HG02610 (cell line): ENCODE results near the gene ADORA1.

Experiments used
- ATAC-seq: cut with Tn5 transposase; IDR thresholded peaks from one replicate; pipeline ENCODE4 v1.9.1; 2021; ENCODE audit warnings: mild to moderate bottlenecking, moderate library complexity; ENCODE audit not compliant: unreplicated experiment

ADORA1 gene

DNA sequence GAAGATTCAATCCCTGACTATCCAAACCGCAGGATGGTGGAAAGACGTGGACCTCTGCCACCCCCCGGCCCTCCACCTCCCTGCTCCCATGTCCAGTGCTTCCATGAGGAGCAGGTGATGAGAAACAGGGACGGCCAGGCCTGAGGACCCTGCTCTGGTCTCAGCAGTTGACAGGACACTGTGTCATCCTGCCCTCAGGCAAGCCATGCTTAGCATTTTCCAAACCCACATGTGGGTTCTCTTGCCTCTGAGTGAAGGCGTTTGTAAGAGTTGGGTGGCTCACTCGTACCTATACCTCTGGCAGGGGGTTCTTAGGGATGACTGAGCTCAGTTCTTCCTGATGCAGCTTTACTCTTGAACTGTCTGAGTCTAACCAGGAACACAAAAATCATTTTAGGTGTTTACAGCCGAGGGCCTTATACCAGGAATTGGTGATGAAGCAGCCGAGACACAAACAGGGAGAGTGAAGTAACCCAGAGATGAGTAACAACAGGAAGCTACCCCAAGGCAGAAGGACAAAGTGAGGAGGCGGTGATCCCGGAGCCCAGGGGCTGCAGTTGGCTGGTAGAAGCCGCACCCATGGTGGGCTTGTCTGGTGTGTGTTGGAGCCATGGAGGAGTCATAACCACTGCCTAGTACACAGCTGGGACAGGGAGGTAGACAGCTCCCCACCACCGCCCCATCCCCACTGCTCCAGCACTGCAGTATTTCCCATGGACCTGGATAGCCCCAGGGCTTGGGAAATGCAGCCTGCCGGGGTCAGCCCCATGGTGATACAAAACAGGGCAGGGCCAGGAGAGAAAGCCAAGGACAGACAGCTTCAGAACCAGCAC, 26.7 kb downstream of the ADORA1 start:
- no peak for ATAC-seq

DNA sequence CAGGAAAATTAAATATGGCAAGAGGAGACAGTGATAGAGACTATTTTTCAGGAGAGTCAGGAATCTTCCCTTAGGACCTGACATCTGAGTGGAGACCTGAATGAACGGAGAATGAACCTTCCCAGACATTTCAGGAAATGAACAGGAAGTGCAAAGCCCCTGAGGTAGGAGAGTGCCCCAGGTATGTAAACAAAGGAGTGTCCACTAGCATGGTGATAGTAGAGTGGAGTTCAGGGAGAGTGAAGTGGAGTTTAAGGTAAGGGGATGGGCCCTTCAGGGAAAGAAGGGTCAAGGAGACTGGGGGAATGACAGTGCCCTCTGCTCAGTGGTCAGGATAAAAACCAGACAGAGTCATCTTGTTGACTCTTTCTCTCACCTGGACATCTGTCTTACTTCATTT, 28.8 kb downstream of the ADORA1 start:
- ATAC-seq, result no peak

DNA sequence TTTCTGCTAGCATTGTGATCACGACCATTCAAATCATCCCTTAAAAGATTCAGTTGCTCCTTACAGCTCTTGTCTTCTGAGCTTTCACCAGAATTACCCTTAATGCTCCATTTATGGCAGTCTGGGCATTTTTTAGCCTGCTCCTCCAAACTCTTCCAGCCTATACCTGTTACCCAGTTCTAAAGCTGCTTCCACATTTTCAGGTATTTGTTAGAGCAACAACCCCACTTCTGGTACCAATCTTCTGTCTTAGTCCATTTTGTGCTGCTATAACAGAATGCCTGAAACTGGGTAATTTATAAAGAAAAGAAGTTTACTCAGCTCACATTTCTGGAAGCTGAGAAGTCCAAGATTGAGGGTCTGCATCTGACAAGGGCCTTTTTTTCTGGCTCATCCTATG, 30.9 kb downstream of the ADORA1 start:
- no peak for ATAC-seq

DNA sequence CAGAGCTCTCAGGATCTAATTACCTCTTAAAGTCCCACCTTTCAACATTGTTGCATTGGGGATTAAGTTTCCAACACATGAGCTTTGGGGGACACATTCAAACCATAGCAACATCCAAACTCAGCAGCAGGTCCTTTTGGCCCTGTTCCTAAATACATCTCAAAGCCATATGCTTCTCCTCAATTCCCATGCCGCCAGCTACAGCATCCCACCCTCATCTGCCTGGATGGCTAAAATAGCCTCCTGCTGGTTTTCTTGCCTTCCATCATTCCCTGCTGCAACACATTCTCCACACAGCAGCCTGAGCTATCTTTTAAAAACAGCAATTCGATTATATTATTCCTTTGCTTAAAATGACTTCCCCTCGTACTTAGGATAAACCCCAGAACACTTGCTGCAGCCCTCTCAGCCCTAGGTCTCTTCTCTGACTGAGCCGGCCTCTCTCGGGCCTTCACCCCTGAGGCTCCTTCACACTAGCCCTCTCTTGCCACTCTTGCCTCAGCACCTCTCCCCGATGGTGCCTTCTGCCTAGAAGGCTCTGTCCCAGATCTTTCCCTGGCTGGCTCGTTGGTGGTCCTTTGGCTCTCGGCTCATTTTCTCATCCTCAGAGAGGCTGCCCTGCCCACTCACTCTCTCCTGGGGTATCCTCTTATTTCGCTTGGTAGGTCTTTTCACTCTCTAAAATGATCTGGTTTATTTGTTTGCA, 31.6 kb downstream of the ADORA1 start:
- ATAC-seq, result no peak

DNA sequence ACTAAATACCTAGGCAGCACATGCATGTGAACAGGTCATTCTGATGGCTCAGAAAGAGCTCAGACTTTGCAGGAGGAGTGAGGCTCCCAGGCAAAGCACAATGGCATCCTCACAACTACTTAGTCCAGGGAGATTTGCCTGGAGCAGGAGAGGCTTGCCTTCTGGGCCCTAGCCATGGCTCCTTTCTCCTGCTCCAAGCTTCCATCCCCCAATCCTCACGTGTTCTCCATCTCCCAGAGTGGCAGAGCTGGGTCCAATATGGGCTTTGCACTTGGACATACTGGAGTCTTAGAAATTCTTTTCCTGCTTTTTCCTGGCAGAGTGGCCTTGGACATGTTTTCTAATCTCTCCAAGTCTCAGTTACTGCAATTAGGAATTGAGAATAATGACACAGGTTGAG, 32.3 kb downstream of the ADORA1 start:
- no peak for ATAC-seq

DNA sequence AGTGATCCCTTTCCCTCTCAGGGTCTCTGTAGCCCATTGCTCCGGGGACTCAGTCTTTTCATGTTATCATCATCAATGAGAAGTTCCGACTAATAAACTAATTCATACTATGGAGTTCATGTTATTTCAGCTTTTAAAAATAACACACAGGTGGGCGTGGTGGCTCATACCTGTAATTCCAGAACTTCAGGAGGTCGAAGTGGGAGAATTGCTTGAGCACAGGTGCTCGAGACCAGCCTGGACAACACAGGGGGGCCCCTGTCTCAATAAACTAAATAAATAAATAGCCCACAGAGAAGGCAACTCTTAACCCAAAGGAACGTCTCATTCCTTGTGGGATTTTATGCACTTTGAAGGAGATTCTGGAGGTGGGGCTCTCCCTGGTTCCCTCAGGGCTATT, 33.6 kb downstream of the ADORA1 start:
- ATAC-seq, result no peak

DNA sequence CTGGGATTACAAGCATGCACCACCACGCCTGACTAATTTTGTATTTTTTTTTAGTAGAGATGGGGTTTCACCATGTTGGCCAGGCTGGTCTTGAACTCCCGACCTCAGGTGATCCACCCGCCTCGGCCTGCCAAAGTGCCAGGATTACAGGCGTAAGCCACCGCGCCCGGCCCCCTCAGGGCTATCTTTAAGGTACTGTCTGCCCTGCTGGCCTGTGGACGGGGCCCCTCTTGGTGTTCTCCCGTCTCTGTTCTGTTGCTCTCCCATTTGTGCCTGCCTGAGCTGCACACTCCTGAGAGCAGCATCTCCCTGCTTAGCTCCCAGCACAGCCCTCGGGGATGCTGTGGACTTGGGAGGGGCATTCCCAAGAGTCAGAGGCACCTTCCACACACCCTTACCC, 34.2 kb downstream of the ADORA1 start:
- no peak for ATAC-seq

DNA sequence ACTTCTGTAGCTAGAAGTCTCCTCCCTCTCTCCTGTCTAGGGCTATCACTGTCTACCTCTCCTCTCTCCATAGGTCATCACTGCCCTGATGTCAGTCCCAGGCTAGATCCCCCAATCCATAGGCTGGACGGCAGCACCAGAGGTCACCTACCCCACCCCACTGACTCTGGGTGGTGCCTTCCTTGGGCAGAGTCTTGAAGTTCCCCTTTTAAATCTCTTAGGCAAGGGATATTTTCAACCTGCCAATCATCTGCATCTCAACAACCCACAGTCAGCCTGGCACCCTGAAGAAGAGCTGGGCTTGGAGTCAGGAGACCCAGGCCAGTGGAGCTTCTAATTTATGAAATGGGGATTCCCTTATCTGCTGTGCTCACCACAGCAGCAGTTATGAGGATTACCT, 34.9 kb downstream of the ADORA1 start:
- no peak for ATAC-seq

DNA sequence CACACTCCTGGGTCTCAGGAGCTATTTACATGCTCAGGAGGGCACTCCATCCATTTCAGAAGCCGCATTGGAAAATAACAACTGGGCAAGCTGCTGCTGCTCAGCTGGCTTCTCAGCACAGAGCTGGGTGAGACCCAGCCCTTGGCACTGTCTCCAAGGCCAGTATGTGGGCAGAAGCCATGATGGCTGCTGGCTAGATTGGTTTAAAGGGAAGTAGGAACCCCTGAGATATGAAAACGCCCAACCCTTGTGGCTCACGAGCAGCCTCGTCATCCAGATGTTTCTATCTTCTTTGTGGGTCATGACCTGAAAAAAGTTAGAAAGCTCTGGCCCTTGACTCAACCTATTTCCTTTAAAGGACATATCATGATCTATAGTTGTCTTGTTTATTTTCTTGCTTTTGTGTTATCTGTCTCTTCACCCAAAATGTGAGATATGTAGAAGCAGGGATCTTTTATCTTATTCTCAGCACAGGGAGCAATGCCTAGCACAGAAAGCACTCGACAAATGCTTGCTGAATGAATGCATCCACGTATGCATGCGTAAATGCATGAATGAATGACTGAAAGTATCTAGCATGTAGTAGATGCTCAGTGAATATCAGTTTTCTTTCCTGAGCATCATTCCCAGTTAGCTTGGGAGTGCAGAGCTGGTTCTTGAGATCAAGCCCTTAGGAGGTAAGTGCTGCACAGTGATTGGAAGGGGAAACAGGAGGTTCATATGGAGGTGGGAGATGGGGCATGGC, 36.5 kb downstream of the ADORA1 start:
- no peak for ATAC-seq

DNA sequence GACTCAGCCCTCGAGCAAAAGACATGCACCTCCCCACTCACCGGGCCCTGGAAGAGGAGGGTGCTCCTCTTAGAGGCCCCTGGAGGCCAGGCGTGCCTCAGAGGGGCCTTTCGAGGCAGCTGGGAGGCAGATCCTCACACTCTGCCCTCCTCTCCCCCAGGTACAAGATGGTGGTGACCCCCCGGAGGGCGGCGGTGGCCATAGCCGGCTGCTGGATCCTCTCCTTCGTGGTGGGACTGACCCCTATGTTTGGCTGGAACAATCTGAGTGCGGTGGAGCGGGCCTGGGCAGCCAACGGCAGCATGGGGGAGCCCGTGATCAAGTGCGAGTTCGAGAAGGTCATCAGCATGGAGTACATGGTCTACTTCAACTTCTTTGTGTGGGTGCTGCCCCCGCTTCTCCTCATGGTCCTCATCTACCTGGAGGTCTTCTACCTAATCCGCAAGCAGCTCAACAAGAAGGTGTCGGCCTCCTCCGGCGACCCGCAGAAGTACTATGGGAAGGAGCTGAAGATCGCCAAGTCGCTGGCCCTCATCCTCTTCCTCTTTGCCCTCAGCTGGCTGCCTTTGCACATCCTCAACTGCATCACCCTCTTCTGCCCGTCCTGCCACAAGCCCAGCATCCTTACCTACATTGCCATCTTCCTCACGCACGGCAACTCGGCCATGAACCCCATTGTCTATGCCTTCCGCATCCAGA, 37.7 kb downstream of the ADORA1 start:
- ATAC-seq, result no peak

DNA sequence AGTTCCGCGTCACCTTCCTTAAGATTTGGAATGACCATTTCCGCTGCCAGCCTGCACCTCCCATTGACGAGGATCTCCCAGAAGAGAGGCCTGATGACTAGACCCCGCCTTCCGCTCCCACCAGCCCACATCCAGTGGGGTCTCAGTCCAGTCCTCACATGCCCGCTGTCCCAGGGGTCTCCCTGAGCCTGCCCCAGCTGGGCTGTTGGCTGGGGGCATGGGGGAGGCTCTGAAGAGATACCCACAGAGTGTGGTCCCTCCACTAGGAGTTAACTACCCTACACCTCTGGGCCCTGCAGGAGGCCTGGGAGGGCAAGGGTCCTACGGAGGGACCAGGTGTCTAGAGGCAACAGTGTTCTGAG, 38.3 kb downstream of the ADORA1 start:
- ATAC-seq, result no peak

DNA sequence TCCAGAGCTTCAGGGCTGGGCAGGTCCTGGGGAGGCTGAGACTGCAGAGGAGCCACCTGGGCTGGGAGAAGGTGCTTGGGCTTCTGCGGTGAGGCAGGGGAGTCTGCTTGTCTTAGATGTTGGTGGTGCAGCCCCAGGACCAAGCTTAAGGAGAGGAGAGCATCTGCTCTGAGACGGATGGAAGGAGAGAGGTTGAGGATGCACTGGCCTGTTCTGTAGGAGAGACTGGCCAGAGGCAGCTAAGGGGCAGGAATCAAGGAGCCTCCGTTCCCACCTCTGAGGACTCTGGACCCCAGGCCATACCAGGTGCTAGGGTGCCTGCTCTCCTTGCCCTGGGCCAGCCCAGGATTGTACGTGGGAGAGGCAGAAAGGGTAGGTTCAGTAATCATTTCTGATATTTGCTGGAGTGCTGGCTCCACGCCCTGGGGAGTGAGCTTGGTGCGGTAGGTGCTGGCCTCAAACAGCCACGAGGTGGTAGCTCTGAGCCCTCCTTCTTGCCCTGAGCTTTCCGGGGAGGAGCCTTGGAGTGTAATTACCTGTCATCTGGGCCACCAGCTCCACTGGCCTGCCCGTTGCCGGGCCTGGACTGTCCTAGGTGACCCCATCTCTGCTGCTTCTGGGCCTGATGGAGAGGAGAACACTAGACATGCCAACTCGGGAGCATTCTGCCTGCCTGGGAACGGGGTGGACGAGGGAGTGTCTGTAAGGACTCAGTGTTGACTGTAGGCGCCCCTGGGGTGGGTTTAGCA, 38.8 kb downstream of the ADORA1 start:
- ATAC-seq, result no peak

DNA sequence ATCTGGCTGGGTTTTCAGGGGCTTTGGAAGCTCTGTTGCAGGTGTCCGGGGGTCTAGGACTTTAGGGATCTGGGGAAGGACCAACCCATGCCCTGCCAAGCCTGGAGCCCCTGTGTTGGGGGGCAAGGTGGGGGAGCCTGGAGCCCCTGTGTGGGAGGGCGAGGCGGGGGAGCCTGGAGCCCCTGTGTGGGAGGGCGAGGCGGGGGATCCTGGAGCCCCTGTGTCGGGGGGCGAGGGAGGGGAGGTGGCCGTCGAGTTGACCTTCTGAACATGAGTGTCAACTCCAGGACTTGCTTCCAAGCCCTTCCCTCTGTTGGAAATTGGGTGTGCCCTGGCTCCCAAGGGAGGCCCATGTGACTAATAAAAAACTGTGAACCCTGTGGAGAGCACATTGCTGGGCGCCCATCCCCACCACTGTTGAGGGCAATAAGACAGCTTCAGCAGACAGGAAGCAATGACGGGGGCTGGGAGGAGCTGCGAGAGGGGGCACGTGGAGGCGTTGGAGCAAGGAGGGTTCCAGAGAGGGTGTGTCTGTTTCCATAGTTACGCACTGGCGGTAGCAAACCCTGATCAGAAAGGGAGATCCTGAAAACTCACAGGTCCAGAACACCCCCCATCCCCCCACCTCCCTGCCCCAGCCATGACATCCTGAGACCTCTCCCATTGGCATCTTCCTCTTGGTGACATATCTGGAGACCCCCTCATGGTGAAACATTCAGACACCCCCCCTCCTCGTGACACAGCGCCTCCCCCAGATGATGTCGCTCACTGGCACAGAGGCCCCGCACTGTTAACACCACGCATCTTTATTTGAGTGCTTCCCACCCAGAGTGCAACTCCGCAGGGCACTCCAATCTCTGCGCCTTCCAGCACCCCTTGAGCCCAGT, 39.7 kb downstream of the ADORA1 start:
- no peak for ATAC-seq

DNA sequence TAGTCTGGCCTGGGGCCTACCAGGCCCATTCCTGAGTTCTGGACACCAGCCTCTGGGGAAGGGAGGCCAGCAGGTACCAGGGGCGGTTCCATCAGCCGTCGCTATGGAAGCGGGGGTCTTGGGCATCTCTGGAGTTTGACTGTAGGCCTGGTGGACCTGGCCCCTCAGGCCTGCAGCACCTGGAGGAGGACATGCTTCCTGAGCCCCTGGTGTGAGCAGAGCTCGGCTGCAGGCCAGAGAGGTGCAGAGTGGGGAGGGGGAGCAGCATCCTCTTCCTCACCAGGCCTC, 40.3 kb downstream of the ADORA1 start:
- no peak for ATAC-seq

DNA sequence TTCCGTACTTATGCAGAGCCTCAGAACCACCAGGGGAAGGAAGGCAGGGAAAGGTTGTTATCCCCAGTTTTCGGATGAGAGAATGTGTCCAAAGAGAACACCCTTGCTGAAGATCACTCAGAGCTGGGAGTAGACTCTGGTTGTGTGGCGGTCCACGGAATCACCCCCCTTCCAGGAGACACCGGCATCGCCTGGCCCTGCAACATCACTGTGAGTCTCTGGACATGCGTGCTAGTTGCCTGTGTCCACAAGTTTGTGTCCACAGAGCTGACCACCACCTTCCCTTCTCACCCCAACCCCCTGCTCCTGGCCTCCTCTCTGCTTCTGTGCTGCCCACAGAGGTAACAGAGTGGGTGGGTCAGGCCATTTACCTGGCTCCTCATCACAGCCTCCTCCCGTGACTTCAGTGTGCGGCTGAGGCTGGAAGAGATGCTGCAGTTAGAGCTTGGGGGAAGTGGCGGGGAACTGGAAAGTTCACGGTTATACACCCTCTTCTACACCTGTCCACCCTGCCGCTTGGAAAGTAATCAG, 40.8 kb downstream of the ADORA1 start:
- no peak for ATAC-seq

DNA sequence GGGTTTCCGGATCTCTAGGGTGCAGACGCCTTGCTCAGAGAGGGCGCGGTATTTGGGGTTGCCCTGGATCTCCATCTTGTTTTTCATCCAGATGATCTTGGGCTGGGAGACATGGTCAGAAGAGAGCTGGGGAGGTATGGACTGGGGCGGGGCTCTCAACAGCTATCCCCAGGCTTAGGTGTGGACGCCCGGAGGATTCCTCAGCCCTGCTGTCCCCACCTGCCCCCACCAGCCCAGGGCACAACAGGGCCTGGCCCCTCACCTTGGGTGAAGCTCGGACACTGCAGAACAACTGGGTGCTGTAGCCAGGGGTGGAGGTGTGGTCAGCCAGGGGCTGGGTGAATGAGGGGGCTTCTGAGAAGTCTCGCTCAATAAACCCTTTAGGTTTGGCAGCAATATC, 41.5 kb downstream of the ADORA1 start:
- no peak for ATAC-seq

DNA sequence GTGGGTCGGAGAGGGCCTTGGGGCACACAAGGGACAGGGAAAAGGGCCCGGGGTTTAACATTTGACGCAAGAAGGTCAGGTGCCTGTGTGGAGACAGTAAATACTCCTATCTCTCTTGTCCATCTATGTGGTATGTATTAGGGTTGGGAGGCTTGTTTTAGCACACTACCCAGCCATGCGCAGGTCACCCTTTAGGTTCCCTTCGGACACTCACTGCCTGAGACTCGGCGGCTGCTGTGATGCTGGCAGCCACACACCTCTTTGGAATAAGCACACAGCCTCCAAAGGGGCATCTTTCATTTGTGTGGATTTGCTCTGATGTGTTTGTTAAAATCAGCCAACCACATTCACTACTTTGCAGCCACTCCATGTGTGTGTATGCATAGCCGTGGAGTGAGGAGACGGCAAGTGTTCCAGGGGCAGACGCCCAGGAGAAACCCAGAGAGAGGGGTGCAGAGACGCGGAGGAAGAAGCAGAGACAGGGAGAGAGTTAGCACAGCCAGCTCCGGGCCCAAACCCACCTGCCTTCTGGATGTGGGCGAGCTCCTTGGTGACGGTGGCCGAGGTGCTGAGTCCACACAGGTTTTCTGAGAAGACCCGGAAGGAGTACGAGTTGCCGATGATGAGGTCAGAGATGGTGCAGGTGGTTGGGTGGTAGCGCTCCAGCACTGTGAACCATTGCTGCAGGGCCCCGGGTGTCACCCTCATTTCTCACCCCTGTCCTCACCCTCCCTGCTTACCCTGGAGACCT, 42.4 kb downstream of the ADORA1 start:
- ATAC-seq, result no peak

DNA sequence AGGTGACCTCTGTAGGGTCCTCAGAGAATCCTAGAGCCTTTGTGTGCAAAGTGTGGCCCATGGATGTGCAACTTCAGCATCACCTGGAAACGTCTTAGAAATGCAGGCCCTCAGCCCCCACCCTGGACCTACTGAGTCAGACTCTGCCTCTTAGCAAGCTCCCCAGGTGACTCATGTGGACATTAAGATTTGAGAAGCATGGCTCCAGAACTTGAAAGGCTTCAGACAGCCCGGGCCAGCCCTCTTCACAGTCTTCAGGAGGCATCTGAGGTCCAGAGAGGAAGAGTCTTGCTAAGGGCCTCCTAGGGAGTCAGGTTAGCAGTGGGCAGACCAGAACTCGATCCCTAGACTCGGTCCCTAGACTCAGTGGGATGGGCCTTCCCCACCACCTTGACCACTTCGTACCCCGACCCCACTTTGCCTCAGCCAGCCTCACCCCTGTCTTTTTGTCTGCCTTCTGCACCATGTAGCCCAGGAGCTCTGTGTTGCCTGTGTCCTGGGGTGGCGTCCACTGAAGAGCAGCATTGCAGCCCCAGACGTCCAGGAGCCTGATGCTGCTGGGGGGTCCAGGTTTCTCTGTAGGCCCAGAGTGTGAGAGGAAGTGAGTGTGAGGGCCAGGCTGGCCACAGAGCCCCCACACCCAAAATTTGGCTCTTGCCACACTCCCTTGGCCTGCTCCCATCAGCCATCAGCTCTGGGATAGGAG, 43.3 kb downstream of the ADORA1 start:
- no peak for ATAC-seq
